Measurements from ENCODE around the gene NRCAM.

- TF ChIP-seq CTCF (IDR thresholded peaks at IDR 0.05; ENCODE audit: low read depth, low read length, missing input control) (no peak), MAX (IDR thresholded peaks at IDR 0.05) (no peak), RXRA (IDR thresholded peaks at IDR 0.05) (no peak), SP1 (IDR thresholded peaks at IDR 0.05) (no peak), FOXA2 (IDR thresholded peaks at IDR 0.05) (no peak), EGR1 (IDR thresholded peaks at IDR 0.05; ENCODE audit: low read depth in 2 of 2) (no peak), TAF1 (conservative IDR thresholded peaks at IDR 0.05) (no peak), RAD21 (IDR thresholded peaks at IDR 0.05) (no peak), YY1 (IDR thresholded peaks at IDR 0.05) (no peak)
Measured at GRCh38 chr7:108152198-108152597, 304.0 kb downstream of the NRCAM start.

Data from liver (tissue), 3 donors.